Skeletal muscle cell (primary cell): ENCODE data around the gene HERPUD2.
A peak's percentile ranks its signal among the peaks of the same experiment; 100 is the strongest.
"Not testable (repeated sequence)": the region's sequence is repeated elsewhere in the genome, so short reads cannot be mapped to it uniquely, and the experiment has no call there.

Source experiments
- DNase-seq: peaks from one replicate; pipeline ENCODE4 v3.0.0-alpha.2; 2010; ENCODE audit warnings: low read depth
- H3K4me3 ChIP-seq: 2 replicates; pipeline ENCODE4 v1.5.1; 2011; ENCODE audit warnings: low read depth, mild to moderate bottlenecking, control low read depth, low read length, moderate library complexity

Gene HERPUD2

DNA sequence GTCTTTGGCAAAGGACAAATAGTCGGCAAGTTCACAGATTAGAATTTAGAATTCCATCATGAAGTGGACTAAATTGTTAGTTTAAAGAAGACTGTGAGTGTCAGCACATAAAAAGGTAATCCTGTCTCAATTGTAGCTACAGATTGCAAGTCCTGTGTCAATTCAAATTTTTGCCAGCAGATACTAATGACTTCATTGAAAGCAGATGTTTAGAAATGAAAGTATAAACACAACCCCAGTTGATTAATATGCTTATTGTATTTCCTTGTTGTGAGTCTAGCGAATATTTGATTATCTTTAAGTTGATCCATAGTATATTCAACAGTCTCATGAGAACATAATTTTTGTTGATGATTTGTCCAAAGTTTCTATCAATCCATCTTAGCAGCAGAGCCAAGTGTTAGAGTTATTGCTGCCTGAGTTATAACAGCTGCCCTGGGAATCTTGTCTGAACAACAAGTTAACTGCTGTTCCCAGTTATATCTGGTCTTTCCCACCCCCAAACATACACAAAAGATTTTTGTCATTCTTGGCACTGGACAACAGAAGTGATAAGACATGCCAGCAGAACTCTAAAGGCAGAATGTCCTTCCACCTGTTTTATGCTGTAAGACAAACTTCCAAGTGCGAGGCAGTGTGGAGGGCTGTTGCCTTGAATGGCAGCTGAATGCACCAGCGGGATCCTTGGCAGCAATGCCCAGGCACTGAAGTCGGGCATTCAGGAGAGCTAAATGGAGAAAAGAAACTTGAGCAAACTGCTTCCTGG, 21.3 kb upstream of the HERPUD2 start:
- peak overlapping the region; percentile 16 for H3K4me3 ChIP-seq
- peak; percentile 61 for DNase-seq

DNA sequence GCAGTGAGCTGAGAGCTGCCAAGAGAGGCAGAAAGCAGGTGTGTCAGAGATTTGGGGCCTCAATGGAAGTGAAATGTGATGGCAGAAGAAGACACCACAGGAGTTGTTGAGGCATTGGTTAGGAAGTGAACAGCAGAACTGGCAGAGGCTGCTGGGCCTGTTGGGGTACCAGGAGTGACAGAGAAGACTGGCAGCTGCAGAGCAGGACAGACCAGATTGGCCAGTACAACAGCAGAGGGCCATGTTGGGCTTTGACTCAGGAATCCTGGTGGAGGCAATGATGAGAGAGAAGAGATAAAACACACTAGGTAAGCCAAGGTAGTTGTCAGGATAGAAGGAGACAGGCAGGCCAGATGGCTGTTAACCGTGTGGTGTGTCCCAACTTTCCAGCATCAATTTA, 19.9 kb upstream of the HERPUD2 start:
- H3K4me3 ChIP-seq, result no peak overlapping the region
- DNase-seq, result no peak

DNA sequence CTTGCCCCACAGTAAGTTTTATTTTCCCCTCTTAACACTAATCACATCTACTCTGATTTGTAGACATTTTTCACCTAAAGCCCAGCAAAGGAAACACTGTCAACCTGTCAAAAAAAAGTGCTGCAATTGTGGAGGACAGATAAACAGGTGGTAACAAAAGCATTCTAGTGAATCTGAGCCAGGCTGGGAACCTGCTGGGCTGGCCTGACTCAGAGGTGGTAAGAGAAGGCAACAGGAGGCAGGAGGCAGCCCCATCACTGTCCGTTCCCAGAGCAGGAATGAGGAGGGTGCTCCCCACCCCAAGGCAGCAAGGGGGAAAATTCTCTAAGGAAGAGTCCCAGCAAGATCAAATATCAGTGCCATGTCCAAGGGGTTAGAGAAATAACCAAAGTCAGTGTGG, 19.5 kb upstream of the HERPUD2 start:
- H3K4me3 ChIP-seq, result no peak overlapping the region
- no peak for DNase-seq

DNA sequence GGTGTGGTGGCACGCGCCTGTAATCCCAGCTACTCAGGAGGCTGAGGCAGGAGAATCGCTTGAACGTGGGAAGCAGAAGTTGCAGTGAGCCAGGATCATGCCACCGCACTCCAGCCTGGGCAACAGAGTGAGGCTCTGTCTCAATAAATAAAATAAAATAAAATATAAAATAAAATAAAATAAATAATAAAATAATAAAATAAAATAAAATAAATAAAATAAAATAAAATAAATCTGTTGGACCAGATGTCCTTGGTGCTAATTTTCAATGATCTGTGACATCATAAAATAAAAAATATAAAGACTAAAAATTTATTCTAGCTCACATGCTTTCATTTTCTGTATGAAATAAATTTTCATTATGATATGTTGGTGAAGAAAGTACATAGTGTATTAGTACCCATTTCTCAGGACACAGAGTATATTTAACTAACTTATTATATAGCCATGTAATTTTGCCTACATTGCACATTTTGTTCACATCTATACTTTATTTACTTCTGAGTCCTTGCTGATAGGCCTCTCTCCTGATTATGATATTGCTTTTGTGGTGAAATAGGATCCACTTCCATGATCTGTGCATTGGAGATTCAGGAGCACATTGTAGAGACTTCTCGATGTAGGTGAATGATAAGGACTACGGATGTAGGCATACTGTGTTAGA, 17.8 kb upstream of the HERPUD2 start:
- DNase-seq, result no peak

DNA sequence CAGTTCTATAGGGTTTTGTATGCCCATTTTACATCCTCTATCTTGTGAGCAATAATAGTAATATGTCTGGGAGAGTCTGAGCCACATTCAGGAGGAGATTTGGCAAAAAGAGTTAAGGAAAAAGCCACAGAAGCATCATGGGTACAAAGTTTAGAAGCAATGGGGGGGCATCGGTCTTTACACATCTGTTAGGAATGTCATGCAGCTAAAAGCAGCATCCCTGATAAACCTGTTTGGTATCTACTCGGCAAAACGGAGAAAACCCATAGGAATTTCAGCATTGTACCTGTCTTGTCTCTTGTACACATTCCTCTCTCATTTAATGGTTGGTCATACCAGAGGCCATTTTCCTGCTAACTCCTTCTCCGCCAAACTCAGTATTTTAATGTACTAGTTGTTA, 12.5 kb upstream of the HERPUD2 start:
- DNase-seq, result no peak
- no peak overlapping the region for H3K4me3 ChIP-seq

More for the DNA sequence above, 17.8 kb upstream of the HERPUD2 start:
- H3K4me3 ChIP-seq, result no peak overlapping the region

DNA sequence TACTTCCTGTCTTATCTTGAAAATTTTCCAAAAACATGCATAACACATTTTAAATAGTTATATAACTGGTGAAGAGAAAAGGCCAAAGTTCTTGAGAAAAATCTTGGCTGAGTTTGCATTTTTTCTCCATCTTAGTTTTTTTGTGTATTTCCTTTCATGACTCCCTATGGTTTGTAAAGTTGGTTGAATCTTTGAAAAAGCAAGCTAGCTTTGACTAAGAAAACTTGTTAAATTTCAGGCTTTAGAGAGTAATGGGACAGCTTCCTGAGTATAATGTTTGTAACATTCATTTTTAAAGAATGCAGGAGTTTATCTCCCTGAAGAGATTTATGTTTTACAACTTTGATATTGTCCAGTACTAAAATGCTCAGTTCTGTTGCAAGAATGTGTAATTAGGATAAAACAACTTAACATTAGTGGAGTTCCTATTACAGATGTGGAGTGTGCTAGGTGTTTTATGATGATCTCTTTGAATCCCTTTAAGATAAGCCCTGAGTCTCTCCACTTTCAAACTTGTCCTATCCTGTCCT, 11.1 kb upstream of the HERPUD2 start:
- DNase-seq, result no peak
- H3K4me3 ChIP-seq, result no peak overlapping the region

DNA sequence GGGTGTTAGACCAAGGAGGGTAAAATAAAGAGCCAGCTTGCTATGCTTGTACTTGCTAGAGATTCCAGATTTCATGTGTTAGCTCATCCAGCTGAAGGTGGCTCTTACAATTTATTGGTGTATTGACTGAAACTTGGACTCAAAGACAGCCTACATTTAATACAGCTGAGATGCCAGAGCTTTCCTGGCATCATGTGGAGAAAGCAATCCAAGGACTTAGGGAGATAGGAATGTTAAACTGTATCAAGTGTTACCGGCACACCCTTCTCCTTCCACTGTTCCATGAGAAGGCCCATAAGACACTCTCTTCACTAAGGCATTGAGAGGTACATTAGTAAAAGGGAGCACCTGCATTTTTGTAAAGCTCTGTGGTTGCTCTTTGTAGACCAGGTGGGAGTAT, 9.3 kb upstream of the HERPUD2 start:
- no peak for DNase-seq
- no peak overlapping the region for H3K4me3 ChIP-seq

DNA sequence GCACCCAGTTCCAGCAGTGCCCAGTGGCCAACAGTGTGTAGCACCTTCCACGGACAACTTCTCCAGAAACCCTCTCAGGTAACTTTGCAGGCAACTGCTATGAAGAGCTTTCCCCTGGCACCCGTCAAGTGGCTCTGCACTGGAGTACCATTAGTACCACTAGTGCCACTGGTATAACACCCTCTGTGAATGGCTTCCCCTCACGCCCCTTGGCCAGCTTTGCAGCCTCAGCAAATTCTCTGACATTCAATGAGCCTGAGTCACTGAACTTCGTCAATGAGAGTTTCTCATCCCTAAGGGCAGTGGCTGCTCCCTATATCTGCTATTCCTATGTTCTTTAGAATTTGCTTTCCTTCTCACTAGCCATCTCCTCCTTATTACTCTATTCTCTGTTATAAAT, 7.6 kb upstream of the HERPUD2 start:
- H3K4me3 ChIP-seq, result no peak overlapping the region
- DNase-seq, result no peak

DNA sequence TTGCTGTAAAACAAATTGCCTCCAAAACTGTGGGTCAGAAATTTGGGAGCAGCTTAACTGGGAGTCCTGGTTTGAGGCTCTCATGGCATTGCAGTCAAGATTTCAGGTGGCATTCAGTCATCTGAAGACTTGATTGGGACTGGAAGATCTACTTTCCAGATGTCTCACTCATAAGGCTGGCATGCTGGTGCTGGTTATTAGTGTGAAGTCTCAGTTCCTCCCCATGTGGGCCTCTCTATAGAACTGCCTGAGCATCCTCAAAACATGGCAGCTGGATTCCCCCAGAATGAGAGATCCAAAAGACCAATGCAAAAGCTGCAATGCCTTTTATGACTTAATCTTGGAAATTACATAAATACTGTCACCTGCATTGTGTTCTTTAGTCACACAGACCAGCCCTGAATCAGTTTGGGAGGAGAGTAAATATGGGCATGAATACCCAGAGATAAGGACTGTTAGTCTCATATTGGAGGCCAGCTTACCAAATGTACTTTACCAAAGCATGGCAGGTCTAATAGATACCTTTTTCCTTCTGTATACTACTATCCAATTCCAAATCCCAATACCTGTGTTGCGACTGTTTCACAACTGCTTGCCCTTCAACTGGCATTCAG, 6.5 kb upstream of the HERPUD2 start:
- no peak for DNase-seq

DNA sequence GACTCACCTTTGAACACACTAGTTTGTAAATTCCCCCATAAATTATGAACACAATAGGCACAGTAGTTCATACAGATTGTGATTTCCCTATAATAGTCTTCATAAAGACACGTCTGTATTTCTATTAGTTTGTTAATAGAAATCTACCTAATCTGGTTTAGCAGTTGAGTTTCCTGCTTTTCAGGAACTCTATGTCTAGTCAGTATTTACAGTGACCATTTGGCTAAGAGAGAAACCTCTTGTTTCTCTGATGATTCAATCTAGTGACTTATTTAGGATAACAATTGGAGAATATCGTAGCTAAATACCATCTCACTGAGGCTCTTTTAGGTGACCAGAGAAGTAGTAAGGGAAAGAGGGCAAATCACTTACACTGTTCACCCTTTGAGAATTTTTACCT, 5.9 kb upstream of the HERPUD2 start:
- no peak for DNase-seq
- no peak overlapping the region for H3K4me3 ChIP-seq

More for the DNA sequence above, 6.5 kb upstream of the HERPUD2 start:
- no peak overlapping the region for H3K4me3 ChIP-seq

DNA sequence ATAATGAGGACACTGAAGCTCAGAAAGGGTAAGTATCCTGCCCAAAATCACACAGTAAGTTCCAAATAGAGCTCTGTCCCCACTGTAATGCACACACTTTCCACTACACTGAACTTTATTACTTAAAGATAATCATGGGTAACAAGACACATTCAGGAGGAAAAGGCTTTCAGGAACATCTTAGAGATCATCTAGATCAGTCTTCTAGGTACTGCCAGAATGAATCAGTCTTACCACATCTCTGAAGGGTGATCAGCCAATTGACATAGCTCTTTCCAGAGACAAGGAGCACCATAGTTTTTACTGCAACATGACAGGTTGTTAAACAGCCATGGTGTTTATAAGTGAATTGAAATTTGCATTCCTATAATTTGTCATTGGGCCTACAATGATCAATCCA, 5.4 kb upstream of the HERPUD2 start:
- DNase-seq, result no peak
- H3K4me3 ChIP-seq, result no peak overlapping the region

DNA sequence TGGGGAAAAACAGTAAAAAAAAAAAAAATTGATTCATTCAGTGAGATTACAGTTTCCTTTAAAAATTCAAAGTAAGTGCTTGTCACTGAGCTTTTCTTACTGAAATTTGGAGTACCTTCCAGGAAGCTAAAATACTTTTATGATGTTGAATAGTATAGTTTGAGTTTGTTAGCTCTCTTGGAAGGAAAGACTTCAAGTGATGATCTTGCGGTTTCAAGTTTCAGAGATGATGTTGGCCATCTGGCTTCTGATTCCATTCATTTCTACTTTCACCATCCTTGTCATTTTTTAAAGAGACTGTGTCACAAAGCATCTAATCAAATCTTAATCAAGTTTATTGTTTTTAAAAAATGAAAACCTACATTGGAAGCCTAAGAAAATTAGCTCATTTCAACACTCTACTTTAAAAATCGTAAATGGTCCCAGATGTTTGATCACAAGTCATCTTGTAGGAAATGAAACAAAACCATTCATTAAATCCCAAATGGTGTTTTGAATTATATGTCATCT, 4.9 kb upstream of the HERPUD2 start:
- DNase-seq, result no peak
- no peak overlapping the region for H3K4me3 ChIP-seq

DNA sequence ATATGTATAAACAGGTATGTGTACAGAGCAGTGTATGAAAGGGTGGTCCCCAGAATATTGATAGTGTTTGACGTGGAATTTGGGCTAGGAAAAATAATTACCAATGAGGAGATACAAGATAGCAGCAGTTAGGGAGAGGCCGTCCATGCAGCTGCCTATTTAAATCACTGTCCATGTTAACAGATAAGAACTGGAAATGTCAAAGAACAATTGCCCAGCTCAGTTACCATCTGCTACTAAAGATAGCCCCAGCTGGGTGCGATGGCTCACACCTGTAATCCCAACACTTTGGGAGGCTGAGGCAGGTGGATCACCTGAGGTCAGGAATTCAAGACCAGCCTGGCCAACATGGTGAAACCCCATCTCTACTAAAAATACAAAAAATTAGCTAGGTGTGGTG, 3.4 kb upstream of the HERPUD2 start:
- not testable (repeated sequence) for H3K4me3 ChIP-seq, DNase-seq

DNA sequence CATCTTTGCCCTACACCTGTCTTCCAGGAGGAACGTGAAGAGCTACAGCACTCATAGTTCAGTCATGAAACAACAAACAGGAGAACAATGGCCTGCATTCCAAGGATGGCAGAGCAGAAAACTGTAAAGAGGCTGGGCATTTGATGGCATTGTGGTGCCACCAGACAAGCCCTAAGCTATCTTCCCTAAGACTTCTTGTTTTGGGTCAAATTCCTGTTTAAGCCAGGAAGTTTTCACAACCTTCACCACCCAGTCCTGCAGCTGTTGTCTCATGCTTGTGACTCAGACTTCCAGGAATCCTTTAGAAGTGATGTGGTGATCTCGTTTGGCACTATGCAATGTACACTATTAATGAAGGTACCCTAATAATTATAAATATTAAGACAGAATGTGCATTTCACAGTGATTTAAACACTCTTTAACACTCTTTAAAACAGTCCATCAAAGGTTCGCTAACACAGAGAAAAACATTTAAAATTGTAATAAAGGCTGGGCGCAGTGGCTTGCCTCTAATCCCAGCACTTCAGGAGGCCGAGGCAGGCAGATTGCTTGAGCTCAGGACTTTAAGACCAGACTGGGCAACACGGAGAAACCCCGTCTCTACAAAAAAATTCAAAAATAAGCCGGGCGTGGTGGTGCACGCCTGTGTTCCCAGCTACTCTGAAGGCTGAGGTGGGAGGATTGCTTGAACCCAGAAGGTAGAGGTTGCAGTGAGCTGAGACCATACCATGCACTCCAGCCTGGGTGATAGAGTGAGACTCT, 2.7 kb upstream of the HERPUD2 start:
- DNase-seq, result peak; percentile 32
- H3K4me3 ChIP-seq, result no peak overlapping the region

DNA sequence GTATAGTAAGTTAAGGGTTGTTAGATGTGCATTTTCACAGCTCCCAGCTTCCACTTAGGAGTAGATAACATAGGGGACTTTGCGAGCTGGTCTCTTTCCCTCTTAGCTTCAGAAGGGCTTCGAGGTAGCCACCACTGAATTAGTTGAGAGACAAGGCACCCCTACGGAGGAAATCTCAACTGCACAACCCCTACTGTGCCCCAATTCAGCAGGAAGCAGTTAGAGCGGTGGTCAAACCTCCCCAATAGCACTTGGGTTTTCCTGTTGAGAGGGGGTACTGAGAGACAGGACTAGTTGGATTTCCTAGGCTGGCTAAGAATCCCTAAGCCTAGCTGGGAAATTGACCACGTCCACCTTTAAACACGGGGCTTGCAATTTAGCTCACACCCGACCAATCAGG, 1.1 kb upstream of the HERPUD2 start:
- peak overlapping the region; percentile 98 for H3K4me3 ChIP-seq
- DNase-seq, result no peak

DNA sequence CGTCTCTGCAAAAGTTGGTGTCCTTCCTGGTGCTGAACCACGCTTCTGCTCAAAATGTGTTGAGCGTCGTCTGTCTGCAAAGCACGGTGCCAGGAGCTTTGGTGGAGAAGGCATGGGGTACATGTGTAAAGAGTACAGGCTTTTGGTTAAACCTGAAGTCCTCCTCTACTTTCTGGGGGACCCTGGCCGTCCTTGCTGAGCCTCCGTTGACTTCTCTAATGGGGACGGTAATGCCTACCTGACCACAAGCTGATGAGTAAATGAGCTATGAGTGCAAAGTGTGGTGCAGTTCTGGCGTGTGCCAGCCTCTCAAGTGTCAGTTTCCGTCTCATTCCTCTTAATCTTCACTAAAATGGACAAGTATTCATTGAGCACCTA, 527 bp upstream of the HERPUD2 start:
- H3K4me3 ChIP-seq, result peak overlapping the region; percentile 98
- DNase-seq, result no peak

DNA sequence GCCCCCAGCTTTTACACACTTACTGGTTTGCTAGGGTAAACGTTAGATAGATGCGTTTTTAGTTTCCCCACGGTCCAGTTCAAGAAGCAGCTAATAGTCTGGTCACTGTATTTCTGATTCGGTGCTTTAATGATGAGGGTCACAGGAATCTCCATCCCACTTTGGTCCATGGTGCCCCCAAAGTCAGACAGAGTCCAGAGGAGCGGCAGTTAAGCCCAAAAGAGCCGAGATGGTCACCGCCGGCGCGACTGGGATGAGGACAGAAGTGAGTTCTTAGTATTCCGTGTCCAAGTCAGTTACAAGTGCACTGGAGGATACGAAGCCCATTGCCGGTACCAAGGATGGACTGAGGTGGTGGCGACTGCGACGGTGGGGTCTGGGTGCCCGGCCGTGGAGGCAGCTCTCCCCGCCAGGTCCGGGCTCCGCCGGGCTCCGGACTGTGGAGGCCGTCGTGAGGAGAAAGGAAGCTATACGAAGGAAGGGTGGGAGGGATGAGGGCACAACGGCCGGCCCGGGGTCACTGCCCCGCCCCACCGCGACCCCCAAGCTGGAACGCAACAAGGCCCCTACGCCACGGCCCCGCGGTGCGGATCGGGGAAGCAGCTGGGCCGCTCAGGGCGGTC, 663 bp downstream of the HERPUD2 start:
- DNase-seq, result no peak
- peak overlapping the region; percentile 98 for H3K4me3 ChIP-seq

DNA sequence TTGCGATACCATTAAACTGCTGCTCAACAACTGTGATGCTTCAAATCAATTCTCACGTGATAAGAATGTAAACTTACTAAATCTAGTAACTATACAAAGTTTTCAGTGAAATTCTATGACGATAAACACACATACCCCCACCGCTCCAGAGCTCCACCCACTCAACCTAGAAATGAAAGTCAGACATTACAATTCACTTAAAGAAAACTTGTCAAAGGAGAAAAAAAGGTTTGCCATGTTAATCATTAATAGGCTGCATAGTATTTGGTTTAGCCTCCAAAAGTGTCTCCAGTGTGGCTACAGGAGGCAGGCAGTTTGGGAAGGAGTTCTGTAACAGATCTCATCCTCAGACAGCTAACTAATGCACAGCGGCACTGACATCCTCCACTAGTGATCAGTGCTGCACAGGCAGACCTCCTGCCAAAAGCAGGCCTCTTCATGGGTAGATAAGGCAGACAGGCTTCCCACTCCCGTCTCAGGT, 3.1 kb downstream of the HERPUD2 start:
- no peak for DNase-seq
- H3K4me3 ChIP-seq, result no peak overlapping the region

DNA sequence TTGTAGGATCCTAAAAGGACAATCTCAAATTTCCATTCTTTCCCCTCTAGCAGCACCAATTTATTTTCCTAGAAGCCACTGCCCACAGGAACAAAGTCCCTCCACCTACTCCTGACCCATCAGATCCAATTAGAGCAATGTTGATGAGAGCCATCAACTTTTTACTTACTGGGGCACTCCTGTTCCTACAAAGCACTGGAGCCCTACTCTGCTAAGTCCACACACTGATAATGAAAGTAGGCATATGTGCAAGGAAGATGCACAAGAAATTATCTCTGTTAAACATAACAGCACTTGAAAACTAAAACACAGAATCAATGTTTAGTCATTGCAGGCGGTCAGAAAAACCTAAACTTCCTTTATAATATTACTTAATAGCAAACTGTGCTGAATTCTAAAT, 3.6 kb downstream of the HERPUD2 start:
- DNase-seq, result no peak
- H3K4me3 ChIP-seq, result no peak overlapping the region
